ENCODE results near the gene RABEPK. TPM values are rescaled to one million over a fixed set of nuclear protein-coding genes. Genes with fewer than 3 reads are reported as not detected.

Gene RABEPK
- total RNA-seq, 1 donor from 2014 or later: 10.0 TPM

- H3K36me3 ChIP-seq: no peaks in the 10 kb centered on the region
- ATAC-seq (no peak), DNase-seq (no peak)
- TF ChIP-seq, protein P1, sequence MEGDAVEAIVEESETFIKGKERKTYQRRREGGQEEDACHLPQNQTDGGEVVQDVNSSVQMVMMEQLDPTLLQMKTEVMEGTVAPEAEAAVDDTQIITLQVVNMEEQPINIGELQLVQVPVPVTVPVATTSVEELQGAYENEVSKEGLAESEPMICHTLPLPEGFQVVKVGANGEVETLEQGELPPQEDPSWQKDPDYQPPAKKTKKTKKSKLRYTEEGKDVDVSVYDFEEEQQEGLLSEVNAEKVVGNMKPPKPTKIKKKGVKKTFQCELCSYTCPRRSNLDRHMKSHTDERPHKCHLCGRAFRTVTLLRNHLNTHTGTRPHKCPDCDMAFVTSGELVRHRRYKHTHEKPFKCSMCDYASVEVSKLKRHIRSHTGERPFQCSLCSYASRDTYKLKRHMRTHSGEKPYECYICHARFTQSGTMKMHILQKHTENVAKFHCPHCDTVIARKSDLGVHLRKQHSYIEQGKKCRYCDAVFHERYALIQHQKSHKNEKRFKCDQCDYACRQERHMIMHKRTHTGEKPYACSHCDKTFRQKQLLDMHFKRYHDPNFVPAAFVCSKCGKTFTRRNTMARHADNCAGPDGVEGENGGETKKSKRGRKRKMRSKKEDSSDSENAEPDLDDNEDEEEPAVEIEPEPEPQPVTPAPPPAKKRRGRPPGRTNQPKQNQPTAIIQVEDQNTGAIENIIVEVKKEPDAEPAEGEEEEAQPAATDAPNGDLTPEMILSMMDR (IDR thresholded peaks at IDR 0.05): no peak
- H3K27me3 ChIP-seq: no peaks in the 10 kb centered on the region
- no peaks in the 10 kb centered on the region for H3K4me1 ChIP-seq
- H3K9me3 ChIP-seq: no peaks in the 10 kb centered on the region
- H3K27ac ChIP-seq: no peak overlapping the region
- intact Hi-C loops (cut with DNase I): no loop called here
- no peak overlapping the region for H3K4me3 ChIP-seq
Observed at GRCh38 chr9:125280945-125281344, 80.6 kb downstream of the RABEPK start.

Other genes with a start within 250 kb of the RABEPK start
- gene SCAI, start 57.0 kb upstream of the RABEPK start, total RNA-seq: 14.9 TPM
- 42.2 TPM for gene PPP6C, start 10.7 kb upstream of the RABEPK start, total RNA-seq
- 282 TPM for gene HSPA5, start 40.8 kb downstream of the RABEPK start, total RNA-seq
- gene GAPVD1, start 61.3 kb downstream of the RABEPK start, total RNA-seq: 68.9 TPM